ENCODE data around the gene DHRSX.

Gene DHRSX

DNA sequence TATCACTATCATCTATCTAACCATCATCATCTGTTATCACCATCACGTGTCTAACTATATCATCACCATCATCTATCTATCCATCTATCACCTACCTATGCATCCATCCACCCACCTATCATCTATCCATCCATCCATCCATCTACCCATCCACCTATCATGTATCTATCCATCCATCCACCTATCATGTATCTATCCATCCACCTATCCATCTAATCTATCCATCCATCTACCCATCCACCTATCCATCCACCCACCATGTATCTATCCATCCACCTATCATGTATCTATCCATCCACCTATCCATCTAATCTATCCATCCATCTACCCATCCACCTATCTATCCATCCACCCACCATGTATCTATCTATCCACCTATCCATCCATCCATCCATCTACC is 316.7 kb downstream of the DHRSX start:
- DNase-seq: no peak

DNA sequence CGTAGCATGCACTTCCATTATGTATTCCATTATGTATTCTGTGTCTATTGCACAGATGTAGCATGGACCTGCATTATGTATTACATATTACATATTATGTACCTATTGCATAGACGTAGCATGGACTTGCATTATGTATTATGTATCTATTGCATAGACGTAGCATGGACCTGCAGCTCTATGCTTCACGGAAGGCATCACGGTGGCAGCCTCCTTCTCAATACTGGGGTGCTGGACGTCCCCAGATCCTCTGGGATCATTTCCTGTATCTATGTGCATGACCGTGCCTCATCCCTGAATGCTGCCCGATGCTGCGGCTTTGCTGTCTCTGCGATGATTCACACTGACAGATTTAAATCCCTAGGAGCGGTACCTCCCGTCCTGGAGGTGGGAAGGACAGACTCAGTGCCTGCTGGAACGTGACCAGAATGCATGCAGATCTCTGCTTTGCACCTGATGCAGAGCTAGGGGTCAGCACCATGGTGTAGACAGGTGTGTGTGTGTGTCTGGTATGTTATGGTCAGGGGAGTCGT is 317.5 kb downstream of the DHRSX start:
- no peak for DNase-seq

DNA sequence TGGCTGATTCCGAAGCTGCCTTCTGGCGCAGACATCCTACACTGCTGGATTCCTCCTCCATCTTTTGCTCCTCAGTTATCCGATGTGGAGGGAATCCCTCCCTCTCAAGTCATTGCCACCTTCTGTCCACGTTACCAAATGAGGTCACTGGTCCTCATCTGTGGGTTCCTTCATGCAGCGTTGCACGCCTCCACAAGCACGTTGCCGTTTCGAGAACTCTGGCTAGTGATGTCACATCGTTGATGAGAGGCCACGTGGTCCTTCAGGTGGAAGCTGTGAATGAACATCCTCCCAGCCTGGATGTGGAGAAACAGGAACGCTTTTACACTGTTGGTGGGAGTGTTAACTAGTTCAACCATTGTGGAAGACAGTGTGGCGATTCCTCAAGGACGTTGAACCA is 323.2 kb downstream of the DHRSX start:
- DNase-seq: no peak

DNA sequence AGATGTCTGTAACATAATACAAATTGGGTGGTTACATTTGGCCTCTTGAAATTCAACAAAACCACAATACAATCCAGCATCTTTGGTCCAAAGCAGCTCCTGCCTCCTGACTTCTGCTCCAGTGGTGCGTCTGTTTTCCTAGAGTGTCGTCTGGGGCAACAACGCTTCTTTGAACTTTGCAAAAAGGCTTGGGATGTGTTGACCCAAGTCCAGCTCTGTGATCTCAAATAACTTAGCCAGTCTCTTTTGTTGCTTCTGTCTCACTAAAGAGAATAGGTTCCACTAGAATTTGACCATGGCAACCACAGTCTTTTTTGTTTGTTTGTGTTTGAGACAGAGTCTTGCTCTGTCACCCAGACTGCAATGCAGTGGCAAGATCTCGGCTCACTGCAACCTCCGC is 324.0 kb downstream of the DHRSX start:
- no peak for DNase-seq

DNA sequence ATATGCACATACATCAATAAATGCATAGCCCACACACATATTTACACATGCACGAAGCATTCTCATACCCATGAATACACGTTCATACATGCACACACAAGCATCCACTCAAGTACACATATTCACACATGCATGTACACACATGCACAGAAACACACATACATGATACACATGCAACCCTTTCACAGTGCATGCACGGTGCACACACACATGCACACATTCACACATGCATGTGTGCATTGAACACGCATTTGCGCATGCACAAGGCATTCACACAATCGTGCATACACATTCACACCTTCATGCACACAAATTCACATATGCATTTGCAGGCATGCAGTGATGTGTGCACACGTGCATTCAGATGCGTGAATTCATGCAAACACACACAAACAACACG is 324.5 kb downstream of the DHRSX start:
- DNase-seq: no peak

DNA sequence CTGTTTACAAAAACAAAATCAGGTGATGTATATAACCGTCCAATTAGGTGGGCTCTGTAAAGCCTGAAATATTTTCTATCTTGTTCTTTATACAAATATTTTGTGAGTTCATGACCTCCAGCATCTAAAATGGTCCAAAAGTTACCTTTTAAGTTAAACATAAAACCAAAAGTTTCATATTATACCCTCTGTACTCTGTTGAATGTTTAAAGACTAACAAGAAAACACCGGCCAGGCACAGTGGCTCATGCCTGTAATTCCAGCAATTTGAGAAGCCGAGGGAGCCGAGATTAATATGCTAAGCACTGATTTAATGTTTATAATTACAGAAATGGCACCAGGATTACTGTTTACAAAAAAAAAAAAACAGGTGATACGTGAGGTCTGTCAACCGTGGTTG is 328.4 kb downstream of the DHRSX start:
- DNase-seq: no peak

All from RPMI8226 (cell line).